NB4 (cell line): ENCODE results near the gene DLG5.

Source experiments
- DNase-seq: peaks from one replicate; pipeline ENCODE4 v3.0.0; 2010; ENCODE audit warnings: low read depth
- H3K4me3 ChIP-seq: one replicate; pipeline ENCODE4 v1.5.1; 2011; ENCODE audit warnings: mild to moderate bottlenecking, low read depth, low read length, moderate library complexity
- CTCF ChIP-seq: IDR thresholded peaks from one replicate; pipeline ENCODE4 v1.5.1; 2012; ENCODE audit warnings: low read depth, low read length
- MAX ChIP-seq: IDR thresholded peaks from 2 replicates; pipeline ENCODE4 v1.6.1; 2011; ENCODE audit warnings: low read depth, low read length
- MYC ChIP-seq: IDR thresholded peaks from 2 replicates; pipeline ENCODE4 v1.6.1; 2011; ENCODE audit warnings: low read depth, low read length
- POLR2A ChIP-seq: IDR thresholded peaks from 2 replicates; pipeline ENCODE4 v1.6.1; 2011; ENCODE audit warnings: mild to moderate bottlenecking; ENCODE audit not compliant: insufficient read length; ENCODE audit errors: extremely low read depth

DLG5 gene

GRCh38 chr10:77868523-77868922, 58.0 kb downstream of the DLG5 start:
- H3K4me3 ChIP-seq = no peak overlapping the region
- TF ChIP-seq CTCF (no peak), MYC (no peak), MAX (no peak), POLR2A (no peak)
- DNase-seq = no peak

GRCh38 chr10:77867124-77867719, 59.3 kb downstream of the DLG5 start:
- no peak for DNase-seq
- TF ChIP-seq MAX (no peak), POLR2A (no peak), MYC (no peak), CTCF (no peak)

GRCh38 chr10:77866598-77866997, 60.0 kb downstream of the DLG5 start:
- no peak overlapping the region for H3K4me3 ChIP-seq
- no peak for DNase-seq
- TF ChIP-seq POLR2A (no peak), MYC (no peak), MAX (no peak), CTCF (no peak)

More at GRCh38 chr10:77867124-77867719, 59.3 kb downstream of the DLG5 start:
- no peak overlapping the region for H3K4me3 ChIP-seq

- TF ChIP-seq MYC (no peak), MAX (no peak), CTCF (no peak), POLR2A (no peak)
- no peak for DNase-seq
- H3K4me3 ChIP-seq = no peak overlapping the region
Observed at GRCh38 chr10:77865580-77866324, 60.8 kb downstream of the DLG5 start.

GRCh38 chr10:77864151-77864851, 62.3 kb downstream of the DLG5 start:
- DNase-seq = no peak
- H3K4me3 ChIP-seq = no peak overlapping the region
- TF ChIP-seq POLR2A = no peak
- TF ChIP-seq MYC = no peak
- no peak for TF ChIP-seq CTCF
- no peak for TF ChIP-seq MAX
